Lower lobe of right lung (tissue), 2 donors: Measurements from ENCODE around the gene CAV2. TPM values are rescaled to one million over a fixed set of nuclear protein-coding genes. Genes with fewer than 3 reads are reported as not detected.

Experiments
- ATAC-seq, 2 donors: fragments of 200-7000 bp; cut with Tn5 transposase; one replicate each; pipeline ENCODE4 v1.9.1; 2020 to 2022; ENCODE audit warnings: mild to moderate bottlenecking in 2 of 2, moderate library complexity in 2 of 2
- DNase-seq: peaks from one replicate; pipeline ENCODE4 v3.0.0-alpha.2; 2020
- H3K27ac ChIP-seq: fragments of 200-600 bp; one replicate; pipeline ENCODE4 v1.8.0; 2022
- H3K27me3 ChIP-seq: fragments of 200-600 bp; one replicate; pipeline ENCODE4 v1.8.0; 2022; ENCODE audit warnings: low read depth
- H3K36me3 ChIP-seq: fragments of 200-600 bp; one replicate; pipeline ENCODE4 v1.8.0; 2022; ENCODE audit warnings: mild to moderate bottlenecking
- H3K4me1 ChIP-seq: fragments of 200-600 bp; one replicate; pipeline ENCODE4 v1.8.0; 2022
- H3K4me3 ChIP-seq: fragments of 200-600 bp; one replicate; pipeline ENCODE4 v1.8.0; 2022; ENCODE audit warnings: mild to moderate bottlenecking
- H3K9me3 ChIP-seq: fragments of 200-600 bp; one replicate; pipeline ENCODE4 v1.8.0; 2022
- CTCF ChIP-seq: fragments of 200-600 bp; IDR thresholded peaks from one replicate; pipeline ENCODE4 v1.8.0; 2022; ENCODE audit warnings: antibody characterized with exemption, mild to moderate bottlenecking
- intact Hi-C: fragments of 100-400 bp; cut with DNase I; formaldehyde crosslinking; loops from one replicate; pipeline ENCODE4 v1.11.0; 2022
- total RNA-seq: library from RNA; stranded (reverse); fragmentation: NEBNext Ultra II Directional; extraction: Animal tissue kit (Norgen Biotek cat#: 25700); gene quantifications from one replicate; pipeline ENCODE4 v1.2.1, GENCODE V29; 2021
- donor health status: DM: no; HTN: yes; CAD: no; lungs with severe emphysema.

The CAV2 gene
- total RNA-seq, 1 donor from 2014 or later: 143 TPM

- intact Hi-C loops: no loop called here
- no peak for TF ChIP-seq CTCF
- Histone ChIP-seq H3K27ac (no peak overlapping the region), H3K4me1 (no peaks in the 10 kb centered on the region), H3K36me3 (no peaks in the 10 kb centered on the region), H3K4me3 (no peak overlapping the region), H3K9me3 (no peaks in the 10 kb centered on the region), H3K27me3 (no peaks in the 10 kb centered on the region)
- DNase-seq (no peak), ATAC-seq (no peak)
Measured at GRCh38 chr7:116455499-116455898, 44.0 kb upstream of the CAV2 start.

- Histone ChIP-seq H3K9me3 (no peaks in the 10 kb centered on the region), H3K4me3 (no peak overlapping the region), H3K27ac (no peak overlapping the region), H3K36me3 (no peaks in the 10 kb centered on the region), H3K27me3 (no peaks in the 10 kb centered on the region), H3K4me1 (no peaks in the 10 kb centered on the region)
- no peak for ATAC-seq
- no peak for TF ChIP-seq CTCF
- intact Hi-C loops: no loop called here
- no peak for DNase-seq
Measured at GRCh38 chr7:116461500-116461899, 38.0 kb upstream of the CAV2 start.

GRCh38 chr7:116463956-116464355 is 35.6 kb upstream of the CAV2 start:
- Histone ChIP-seq H3K9me3 (no peaks in the 10 kb centered on the region), H3K4me3 (no peak overlapping the region), H3K27ac (no peak overlapping the region), H3K27me3 (no peaks in the 10 kb centered on the region), H3K36me3 (no peaks in the 10 kb centered on the region), H3K4me1 (no peaks in the 10 kb centered on the region)
- TF ChIP-seq CTCF: no peak
- ATAC-seq: no peak
- DNase-seq: no peak
- intact Hi-C loops: no loop called here

- no peak for TF ChIP-seq CTCF
- DNase-seq (no peak), ATAC-seq (no peak)
- Histone ChIP-seq H3K27me3 (no peaks in the 10 kb centered on the region), H3K4me1 (no peaks in the 10 kb centered on the region), H3K9me3 (no peaks in the 10 kb centered on the region), H3K4me3 (no peak overlapping the region), H3K36me3 (no peaks in the 10 kb centered on the region), H3K27ac (no peak overlapping the region)
- intact Hi-C loops: no loop called here
Measured at GRCh38 chr7:116464375-116464774, 35.2 kb upstream of the CAV2 start.

- ATAC-seq: no peak
- Histone ChIP-seq H3K4me1 (no peaks in the 10 kb centered on the region), H3K9me3 (no peaks in the 10 kb centered on the region), H3K27ac (no peak overlapping the region), H3K4me3 (no peak overlapping the region), H3K36me3 (no peaks in the 10 kb centered on the region), H3K27me3 (no peaks in the 10 kb centered on the region)
- intact Hi-C loops: no loop called here
- no peak for DNase-seq
- TF ChIP-seq CTCF: no peak
Measured at GRCh38 chr7:116465125-116465524, 34.4 kb upstream of the CAV2 start.

- H3K4me1 ChIP-seq: no peaks in the 10 kb centered on the region
- no peak overlapping the region for H3K4me3 ChIP-seq
- ATAC-seq (no peak), DNase-seq (no peak)
- no peak for TF ChIP-seq CTCF
- H3K36me3 ChIP-seq: no peaks in the 10 kb centered on the region
- H3K27ac ChIP-seq: no peak overlapping the region
- no peaks in the 10 kb centered on the region for H3K9me3 ChIP-seq
- H3K27me3 ChIP-seq: no peaks in the 10 kb centered on the region
- intact Hi-C loops: no loop called here
Measured at GRCh38 chr7:116468534-116468933, 31.0 kb upstream of the CAV2 start.
